ENCODE data around the gene ZDHHC14.

Gene ZDHHC14

DNA sequence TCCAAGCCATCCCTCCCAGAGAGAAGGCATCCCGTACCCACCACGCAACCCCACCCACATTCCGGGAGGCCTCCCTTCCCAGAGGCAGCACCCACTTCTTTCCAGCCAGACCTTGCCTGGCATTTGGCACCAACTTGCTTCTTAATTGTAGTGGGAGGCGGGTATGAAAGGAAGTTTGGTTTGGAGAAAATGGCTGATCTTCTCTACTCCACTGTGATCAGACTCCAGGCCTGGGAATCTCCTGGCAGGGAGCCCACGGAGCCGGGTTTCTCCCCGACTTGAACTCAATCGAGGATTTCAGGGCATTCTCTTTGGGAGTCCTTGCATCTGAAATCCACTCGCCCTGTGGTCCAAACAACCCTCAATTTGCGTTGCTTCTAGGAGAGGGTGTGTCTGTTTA is 107.1 kb downstream of the ZDHHC14 start:
- no peaks in the 10 kb centered on the region for H3K36me3 ChIP-seq (ENCODE audit: control insufficient read depth, low read length)
- no peaks in the 10 kb centered on the region for H3K9me2 ChIP-seq (replicated peaks; ENCODE audit: control insufficient read depth, low read length)
- peak overlapping the region; percentile 34 for H3K4me2 ChIP-seq (ENCODE audit: low read length)
- no peaks in the 10 kb centered on the region for H4K20me1 ChIP-seq (ENCODE audit: control insufficient read depth, insufficient read depth, low read depth, low read length)
- no peaks in the 10 kb centered on the region for H3K79me2 ChIP-seq (ENCODE audit: control insufficient read depth, low read length)
- peaks cover 9% of the 10 kb centered on the region for H3K27me3 ChIP-seq (ENCODE audit: control insufficient read depth, low read length)
- H3K4me3 ChIP-seq (ENCODE audit: low read length) = no peak overlapping the region
- H3F3A ChIP-seq (ENCODE audit: control insufficient read depth, insufficient read depth) = no peaks in the 10 kb centered on the region
- H3K27ac ChIP-seq (ENCODE audit: low read depth, low read length) = no peak overlapping the region
- no peaks in the 10 kb centered on the region for H3K9me3 ChIP-seq (ENCODE audit: control insufficient read depth, insufficient read depth, low read length)
- TF ChIP-seq, protein P1, sequence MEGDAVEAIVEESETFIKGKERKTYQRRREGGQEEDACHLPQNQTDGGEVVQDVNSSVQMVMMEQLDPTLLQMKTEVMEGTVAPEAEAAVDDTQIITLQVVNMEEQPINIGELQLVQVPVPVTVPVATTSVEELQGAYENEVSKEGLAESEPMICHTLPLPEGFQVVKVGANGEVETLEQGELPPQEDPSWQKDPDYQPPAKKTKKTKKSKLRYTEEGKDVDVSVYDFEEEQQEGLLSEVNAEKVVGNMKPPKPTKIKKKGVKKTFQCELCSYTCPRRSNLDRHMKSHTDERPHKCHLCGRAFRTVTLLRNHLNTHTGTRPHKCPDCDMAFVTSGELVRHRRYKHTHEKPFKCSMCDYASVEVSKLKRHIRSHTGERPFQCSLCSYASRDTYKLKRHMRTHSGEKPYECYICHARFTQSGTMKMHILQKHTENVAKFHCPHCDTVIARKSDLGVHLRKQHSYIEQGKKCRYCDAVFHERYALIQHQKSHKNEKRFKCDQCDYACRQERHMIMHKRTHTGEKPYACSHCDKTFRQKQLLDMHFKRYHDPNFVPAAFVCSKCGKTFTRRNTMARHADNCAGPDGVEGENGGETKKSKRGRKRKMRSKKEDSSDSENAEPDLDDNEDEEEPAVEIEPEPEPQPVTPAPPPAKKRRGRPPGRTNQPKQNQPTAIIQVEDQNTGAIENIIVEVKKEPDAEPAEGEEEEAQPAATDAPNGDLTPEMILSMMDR (IDR thresholded peaks at IDR 0.05; ENCODE audit: low read depth, low read length, poor library complexity, severe bottlenecking) = no peak
- TF ChIP-seq EZH2phosphoT487 (IDR thresholded peaks at IDR 0.05; ENCODE audit: borderline replicate concordance, low read length) = no peak
- H3K4me1 ChIP-seq (ENCODE audit: control insufficient read depth, low read length) = peaks cover 21% of the 10 kb centered on the region

- H4K20me1 ChIP-seq (ENCODE audit: control insufficient read depth, insufficient read depth, low read depth, low read length) = no peaks in the 10 kb centered on the region
- no peak overlapping the region for H3K4me3 ChIP-seq (ENCODE audit: low read length)
- H3K36me3 ChIP-seq (ENCODE audit: control insufficient read depth, low read length) = no peaks in the 10 kb centered on the region
- no peaks in the 10 kb centered on the region for H3K9me3 ChIP-seq (ENCODE audit: control insufficient read depth, insufficient read depth, low read length)
- H3K27ac ChIP-seq (ENCODE audit: low read depth, low read length) = no peak overlapping the region
- H3K4me1 ChIP-seq (ENCODE audit: control insufficient read depth, low read length) = peaks cover 21% of the 10 kb centered on the region
- no peaks in the 10 kb centered on the region for H3K79me2 ChIP-seq (ENCODE audit: control insufficient read depth, low read length)
- no peaks in the 10 kb centered on the region for H3F3A ChIP-seq (ENCODE audit: control insufficient read depth, insufficient read depth)
- H3K27me3 ChIP-seq (ENCODE audit: control insufficient read depth, low read length) = peaks cover 9% of the 10 kb centered on the region
- no peak overlapping the region for H3K4me2 ChIP-seq (ENCODE audit: low read length)
- no peak for TF ChIP-seq EZH2phosphoT487 (IDR thresholded peaks at IDR 0.05; ENCODE audit: borderline replicate concordance, low read length)
- TF ChIP-seq, protein P1 (IDR thresholded peaks at IDR 0.05; ENCODE audit: low read depth, low read length, poor library complexity, severe bottlenecking) = no peak
- H3K9me2 ChIP-seq (replicated peaks; ENCODE audit: control insufficient read depth, low read length) = no peaks in the 10 kb centered on the region
Observed at GRCh38 chr6:157488716-157489118, 107.7 kb downstream of the ZDHHC14 start.

DNA sequence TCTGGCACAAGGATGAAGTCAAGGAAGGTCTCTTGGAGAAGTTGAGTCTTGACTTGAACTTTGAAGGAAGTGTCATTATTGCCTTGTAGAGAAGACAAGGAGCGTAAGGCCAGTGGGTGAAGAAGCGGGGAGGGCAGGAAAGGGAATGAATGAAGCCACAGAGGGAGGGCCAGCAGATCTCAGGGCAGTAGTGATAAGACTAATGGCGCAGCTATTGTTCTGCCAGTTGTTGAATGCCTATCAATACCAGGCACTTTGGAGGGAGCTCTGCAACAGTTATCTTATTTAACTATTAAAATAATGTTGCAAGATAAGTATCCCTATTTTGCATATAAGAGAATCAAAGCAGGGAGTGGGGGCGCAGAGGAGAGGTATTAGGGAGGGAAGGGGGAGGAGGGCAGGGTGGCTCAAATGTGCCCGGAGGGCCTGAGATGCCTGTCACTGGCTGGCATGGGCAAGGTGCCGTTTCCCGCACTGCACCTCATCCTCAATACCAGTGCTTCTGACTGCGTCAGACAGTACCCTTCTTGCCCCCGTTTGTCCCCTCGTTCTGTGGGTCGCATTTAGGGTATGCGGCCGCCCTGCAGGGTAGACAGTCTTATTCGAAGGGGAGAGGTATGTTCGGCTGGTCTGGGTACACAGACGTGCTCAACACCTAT is 109.8 kb downstream of the ZDHHC14 start:
- H3K9me2 ChIP-seq (replicated peaks; ENCODE audit: control insufficient read depth, low read length) = no peaks in the 10 kb centered on the region
- H3K27me3 ChIP-seq (ENCODE audit: control insufficient read depth, low read length) = peaks cover 9% of the 10 kb centered on the region
- no peak overlapping the region for H3K4me3 ChIP-seq (ENCODE audit: low read length)
- TF ChIP-seq, protein P1 (IDR thresholded peaks at IDR 0.05; ENCODE audit: low read depth, low read length, poor library complexity, severe bottlenecking) = no peak
- TF ChIP-seq EZH2phosphoT487 (IDR thresholded peaks at IDR 0.05; ENCODE audit: borderline replicate concordance, low read length) = no peak
- no peaks in the 10 kb centered on the region for H3K9me3 ChIP-seq (ENCODE audit: control insufficient read depth, insufficient read depth, low read length)
- no peaks in the 10 kb centered on the region for H3K79me2 ChIP-seq (ENCODE audit: control insufficient read depth, low read length)
- no peaks in the 10 kb centered on the region for H3K36me3 ChIP-seq (ENCODE audit: control insufficient read depth, low read length)
- H3K4me1 ChIP-seq (ENCODE audit: control insufficient read depth, low read length) = peaks cover 21% of the 10 kb centered on the region
- no peak overlapping the region for H3K27ac ChIP-seq (ENCODE audit: low read depth, low read length)
- no peaks in the 10 kb centered on the region for H4K20me1 ChIP-seq (ENCODE audit: control insufficient read depth, insufficient read depth, low read depth, low read length)
- no peak overlapping the region for H3K4me2 ChIP-seq (ENCODE audit: low read length)
- no peaks in the 10 kb centered on the region for H3F3A ChIP-seq (ENCODE audit: control insufficient read depth, insufficient read depth)
